ENCODE measurements around the gene PABPN1L.

The PABPN1L gene

GRCh38 chr16:88867581-88868246 lies 1.3 kb upstream of the PABPN1L start:
- no peaks in the 10 kb centered on the region for H3K27me3 ChIP-seq (ENCODE audit: low read length)
- H3K79me2 ChIP-seq (ENCODE audit: insufficient read depth, low read length), result no peaks in the 10 kb centered on the region
- no peak overlapping the region for H3K27ac ChIP-seq (ENCODE audit: low read depth, low read length)
- no peak overlapping the region for H3K4me2 ChIP-seq (ENCODE audit: low read depth, low read length, poor library complexity, severe bottlenecking)
- H4K20me1 ChIP-seq (ENCODE audit: low read depth, low read length), result no peaks in the 10 kb centered on the region
- H2AFZ ChIP-seq (ENCODE audit: low read depth, low read length, severe bottlenecking), result no peak overlapping the region
- H3K36me3 ChIP-seq (ENCODE audit: low read length), result no peaks in the 10 kb centered on the region
- H3F3A ChIP-seq (ENCODE audit: insufficient read depth), result no peaks in the 10 kb centered on the region
- no peaks in the 10 kb centered on the region for H3K9me2 ChIP-seq (replicated peaks; ENCODE audit: insufficient read depth, low read length)
- H3K4me3 ChIP-seq (ENCODE audit: insufficient read depth, low read length, poor library complexity, severe bottlenecking), result no peak overlapping the region
- H3K9me3 ChIP-seq (ENCODE audit: insufficient read depth, low read length), result no peaks in the 10 kb centered on the region
- no peak overlapping the region for H3K9ac ChIP-seq (ENCODE audit: low read length)
- no peak for TF ChIP-seq EZH2phosphoT487 (conservative IDR thresholded peaks at IDR 0.05; ENCODE audit: low read length)
- TF ChIP-seq, protein P1, sequence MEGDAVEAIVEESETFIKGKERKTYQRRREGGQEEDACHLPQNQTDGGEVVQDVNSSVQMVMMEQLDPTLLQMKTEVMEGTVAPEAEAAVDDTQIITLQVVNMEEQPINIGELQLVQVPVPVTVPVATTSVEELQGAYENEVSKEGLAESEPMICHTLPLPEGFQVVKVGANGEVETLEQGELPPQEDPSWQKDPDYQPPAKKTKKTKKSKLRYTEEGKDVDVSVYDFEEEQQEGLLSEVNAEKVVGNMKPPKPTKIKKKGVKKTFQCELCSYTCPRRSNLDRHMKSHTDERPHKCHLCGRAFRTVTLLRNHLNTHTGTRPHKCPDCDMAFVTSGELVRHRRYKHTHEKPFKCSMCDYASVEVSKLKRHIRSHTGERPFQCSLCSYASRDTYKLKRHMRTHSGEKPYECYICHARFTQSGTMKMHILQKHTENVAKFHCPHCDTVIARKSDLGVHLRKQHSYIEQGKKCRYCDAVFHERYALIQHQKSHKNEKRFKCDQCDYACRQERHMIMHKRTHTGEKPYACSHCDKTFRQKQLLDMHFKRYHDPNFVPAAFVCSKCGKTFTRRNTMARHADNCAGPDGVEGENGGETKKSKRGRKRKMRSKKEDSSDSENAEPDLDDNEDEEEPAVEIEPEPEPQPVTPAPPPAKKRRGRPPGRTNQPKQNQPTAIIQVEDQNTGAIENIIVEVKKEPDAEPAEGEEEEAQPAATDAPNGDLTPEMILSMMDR (IDR thresholded peaks at IDR 0.05; ENCODE audit: insufficient read depth, low read length, poor library complexity, severe bottlenecking), result no peak

- no peak overlapping the region for H3K9ac ChIP-seq (ENCODE audit: low read length)
- no peak overlapping the region for H3K4me2 ChIP-seq (ENCODE audit: low read depth, low read length, poor library complexity, severe bottlenecking)
- H3K4me3 ChIP-seq (ENCODE audit: insufficient read depth, low read length, poor library complexity, severe bottlenecking), result no peak overlapping the region
- H3F3A ChIP-seq (ENCODE audit: insufficient read depth), result no peaks in the 10 kb centered on the region
- H3K9me2 ChIP-seq (replicated peaks; ENCODE audit: insufficient read depth, low read length), result no peaks in the 10 kb centered on the region
- no peaks in the 10 kb centered on the region for H3K27me3 ChIP-seq (ENCODE audit: low read length)
- H3K9me3 ChIP-seq (ENCODE audit: insufficient read depth, low read length), result no peaks in the 10 kb centered on the region
- H3K27ac ChIP-seq (ENCODE audit: low read depth, low read length), result no peak overlapping the region
- H4K20me1 ChIP-seq (ENCODE audit: low read depth, low read length), result no peaks in the 10 kb centered on the region
- no peak overlapping the region for H2AFZ ChIP-seq (ENCODE audit: low read depth, low read length, severe bottlenecking)
- TF ChIP-seq, protein P1 (IDR thresholded peaks at IDR 0.05; ENCODE audit: insufficient read depth, low read length, poor library complexity, severe bottlenecking), result no peak
- no peak for TF ChIP-seq EZH2phosphoT487 (conservative IDR thresholded peaks at IDR 0.05; ENCODE audit: low read length)
- H3K79me2 ChIP-seq (ENCODE audit: insufficient read depth, low read length), result no peaks in the 10 kb centered on the region
- no peaks in the 10 kb centered on the region for H3K36me3 ChIP-seq (ENCODE audit: low read length)
These were observed 718 bp downstream of the PABPN1L start for GRCh38 chr16:88865742-88866141.

DNA sequence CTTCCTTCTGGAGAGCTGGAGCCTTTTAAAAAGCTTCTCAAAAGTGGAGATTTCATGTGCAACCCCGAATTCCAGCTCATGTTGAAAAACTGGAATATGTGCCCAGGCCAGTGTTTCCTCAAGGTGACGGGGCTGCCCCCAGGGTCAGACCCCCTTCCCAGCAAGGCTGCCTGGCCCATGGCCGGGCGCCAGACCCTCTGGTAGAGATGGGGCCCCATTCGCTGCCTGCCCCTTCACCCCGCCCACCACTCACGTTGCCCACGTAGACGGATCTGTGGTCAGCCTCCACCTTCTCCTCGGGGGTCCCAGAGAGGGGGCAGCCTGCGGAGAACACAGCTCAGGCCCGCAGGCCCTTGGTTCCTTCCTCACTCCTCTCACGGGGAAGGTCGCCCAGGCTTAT lies 1.1 kb downstream of the PABPN1L start:
- Histone ChIP-seq H3K9me2 (replicated peaks; ENCODE audit: insufficient read depth, low read length) (no peaks in the 10 kb centered on the region), H3K9ac (ENCODE audit: low read length) (no peak overlapping the region), H3K27ac (ENCODE audit: low read depth, low read length) (no peak overlapping the region), H3K36me3 (ENCODE audit: low read length) (no peaks in the 10 kb centered on the region), H3K4me2 (ENCODE audit: low read depth, low read length, poor library complexity, severe bottlenecking) (no peak overlapping the region), H3K27me3 (ENCODE audit: low read length) (no peaks in the 10 kb centered on the region), H3K9me3 (ENCODE audit: insufficient read depth, low read length) (no peaks in the 10 kb centered on the region), H4K20me1 (ENCODE audit: low read depth, low read length) (no peaks in the 10 kb centered on the region), H2AFZ (ENCODE audit: low read depth, low read length, severe bottlenecking) (no peak overlapping the region), H3K79me2 (ENCODE audit: insufficient read depth, low read length) (no peaks in the 10 kb centered on the region), H3F3A (ENCODE audit: insufficient read depth) (no peaks in the 10 kb centered on the region), H3K4me3 (ENCODE audit: insufficient read depth, low read length, poor library complexity, severe bottlenecking) (no peak overlapping the region)
- TF ChIP-seq EZH2phosphoT487 (conservative IDR thresholded peaks at IDR 0.05; ENCODE audit: low read length), result no peak
- TF ChIP-seq, protein P1 (IDR thresholded peaks at IDR 0.05; ENCODE audit: insufficient read depth, low read length, poor library complexity, severe bottlenecking), result no peak
